Activated CD8-positive, alpha-beta T cell treated with anti-CD3 and anti-CD28 coated beads for 36 hours (primary cell): Measurements from ENCODE around the gene CRMP1. TPM values are rescaled to one million over a fixed set of nuclear protein-coding genes. Genes with fewer than 3 reads are reported as not detected.

ENCODE experiments used
- ATAC-seq: fragments of 200-7000 bp; cut with Tn5 transposase; one replicate; pipeline ENCODE4 v1.10.0; 2021; ENCODE audit warnings: mild to moderate bottlenecking, moderate library complexity
- CTCF ChIA-PET: fragments of 350-600 bp; sonication (Branson Sonifier 250); formaldehyde crosslinking; loops from one replicate; lab custom pipeline; 2021; ENCODE audit warnings: antibody characterized with exemption; lab: Charles Lee
- POLR2A ChIA-PET: fragments of 350-600 bp; sonication (Branson Sonifier 250); formaldehyde crosslinking; loops from one replicate; lab custom pipeline; 2021; ENCODE audit warnings: antibody characterized with exemption; lab: Charles Lee
- DNase-seq: peaks from one replicate; pipeline ENCODE4 v3.0.0-alpha.2; 2020
- H3K27ac Mint-ChIP-seq: one replicate; pipeline ENCODE4 v1.8.0; 2021; ENCODE audit warnings: mild to moderate bottlenecking, mixed read lengths
- H3K27me3 Mint-ChIP-seq: one replicate; pipeline ENCODE4 v1.8.0; 2021; ENCODE audit warnings: mixed read lengths
- H3K36me3 Mint-ChIP-seq: one replicate; pipeline ENCODE4 v1.8.0; 2021; ENCODE audit warnings: low read depth, mixed read lengths
- H3K4me1 Mint-ChIP-seq: one replicate; pipeline ENCODE4 v1.8.0; 2021; ENCODE audit warnings: low read depth, mixed read lengths
- H3K4me3 Mint-ChIP-seq: one replicate; pipeline ENCODE4 v1.8.0; 2021; ENCODE audit warnings: mild to moderate bottlenecking, moderate library complexity, mixed read lengths
- H3K9me3 Mint-ChIP-seq: one replicate; pipeline ENCODE4 v1.8.0; 2021; ENCODE audit warnings: mixed read lengths
- intact Hi-C: fragments of 100-400 bp; cut with micrococcal nuclease; formaldehyde crosslinking; loops from one replicate; pipeline ENCODE4 v1.10.0; 2022
- total RNA-seq, 2 experiments: library from RNA; stranded (reverse); gene quantifications; one replicate each; pipeline ENCODE4 v1.2.3, GENCODE V29; 2021
- TF ChIP-seq, protein P1 (sequence below): fragments of 200-600 bp; IDR thresholded peaks from one replicate; pipeline ENCODE4 v1.8.0; 2022; ENCODE audit warnings: antibody characterized with exemption, mild to moderate bottlenecking

CRMP1 gene
- not detected for total RNA-seq

DNA sequence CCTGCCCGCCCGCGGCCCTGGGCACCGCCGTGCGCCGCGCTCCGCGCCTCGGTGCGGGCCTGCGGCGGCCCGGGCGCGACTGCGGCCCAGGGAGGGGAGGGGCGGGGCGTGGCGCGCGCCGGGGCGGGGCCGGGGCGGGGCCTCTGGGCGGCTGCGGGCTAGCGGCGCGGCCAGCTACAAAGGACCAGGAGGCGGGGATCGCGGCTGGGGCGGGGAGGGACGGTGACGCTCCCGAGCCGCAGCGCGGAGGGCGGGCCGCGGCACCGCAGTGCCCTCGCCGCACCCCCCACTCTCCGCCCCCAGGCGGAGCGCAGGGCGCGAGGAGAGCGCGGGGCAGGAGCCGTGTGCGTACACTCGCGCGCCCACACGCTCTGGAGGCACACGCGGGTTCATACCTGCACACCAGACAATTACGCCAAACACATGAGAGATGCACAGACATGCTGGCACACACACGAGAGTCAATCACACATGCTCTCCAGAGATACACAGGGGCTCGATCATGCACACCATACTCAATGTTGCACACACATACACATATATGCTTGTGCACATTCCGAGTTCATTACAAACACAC lies at the start of gene CRMP1:
Gene CRMP1, minus strand, starts transcription at position 83 of the 577 bp plus-strand sequence. CDS start 117 bp downstream, outside the sequence.
- Mint-ChIP-seq H3K9me3 (peaks cover 3% of the 10 kb centered on the region), H3K27me3 (peaks cover 46% of the 10 kb centered on the region), H3K4me3 (no peak within 1 kb of the TSS), H3K4me1 (peaks cover 6% of the 10 kb centered on the region), H3K27ac (no peak within 1 kb of the TSS), H3K36me3 (peaks cover 2% of the 10 kb centered on the region)
- ChIA-PET POLR2A (no interaction called here), CTCF (no interaction called here)
- DNase-seq (no peak), ATAC-seq (no peak)
- TF ChIP-seq, protein P1, sequence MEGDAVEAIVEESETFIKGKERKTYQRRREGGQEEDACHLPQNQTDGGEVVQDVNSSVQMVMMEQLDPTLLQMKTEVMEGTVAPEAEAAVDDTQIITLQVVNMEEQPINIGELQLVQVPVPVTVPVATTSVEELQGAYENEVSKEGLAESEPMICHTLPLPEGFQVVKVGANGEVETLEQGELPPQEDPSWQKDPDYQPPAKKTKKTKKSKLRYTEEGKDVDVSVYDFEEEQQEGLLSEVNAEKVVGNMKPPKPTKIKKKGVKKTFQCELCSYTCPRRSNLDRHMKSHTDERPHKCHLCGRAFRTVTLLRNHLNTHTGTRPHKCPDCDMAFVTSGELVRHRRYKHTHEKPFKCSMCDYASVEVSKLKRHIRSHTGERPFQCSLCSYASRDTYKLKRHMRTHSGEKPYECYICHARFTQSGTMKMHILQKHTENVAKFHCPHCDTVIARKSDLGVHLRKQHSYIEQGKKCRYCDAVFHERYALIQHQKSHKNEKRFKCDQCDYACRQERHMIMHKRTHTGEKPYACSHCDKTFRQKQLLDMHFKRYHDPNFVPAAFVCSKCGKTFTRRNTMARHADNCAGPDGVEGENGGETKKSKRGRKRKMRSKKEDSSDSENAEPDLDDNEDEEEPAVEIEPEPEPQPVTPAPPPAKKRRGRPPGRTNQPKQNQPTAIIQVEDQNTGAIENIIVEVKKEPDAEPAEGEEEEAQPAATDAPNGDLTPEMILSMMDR: no peak
- intact Hi-C loops: no loop called here

DNA sequence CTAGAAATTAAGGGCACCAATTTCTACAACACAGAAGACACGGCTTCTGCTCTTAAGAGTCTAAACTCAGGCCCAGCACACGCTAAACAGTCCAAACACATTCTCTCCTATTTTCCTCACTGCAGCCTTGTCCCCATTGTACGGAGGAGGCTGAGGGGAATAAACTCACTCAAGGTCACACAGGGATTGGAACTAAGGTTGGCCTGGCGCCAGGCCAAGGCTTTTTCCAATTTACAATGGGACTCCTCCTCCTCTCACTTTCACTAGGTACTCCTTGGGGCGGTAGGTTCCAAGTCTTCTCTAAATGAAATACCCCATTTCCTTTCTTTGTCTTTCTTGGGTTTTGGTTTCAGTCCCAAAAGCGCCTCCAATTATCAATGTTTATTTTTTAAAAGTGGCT lies 48.7 kb upstream of the CRMP1 start:
- peaks cover 2% of the 10 kb centered on the region for H3K9me3 Mint-ChIP-seq
- H3K4me3 Mint-ChIP-seq: no peak overlapping the region
- ATAC-seq: no peak
- H3K27me3 Mint-ChIP-seq: peaks cover 2% of the 10 kb centered on the region
- intact Hi-C loops: no loop called here
- DNase-seq: no peak
- H3K27ac Mint-ChIP-seq: no peak overlapping the region
- H3K36me3 Mint-ChIP-seq: no peaks in the 10 kb centered on the region
- TF ChIP-seq, protein P1: no peak
- ChIA-PET CTCF (no interaction called here), POLR2A (no interaction called here)
- H3K4me1 Mint-ChIP-seq: no peaks in the 10 kb centered on the region

DNA sequence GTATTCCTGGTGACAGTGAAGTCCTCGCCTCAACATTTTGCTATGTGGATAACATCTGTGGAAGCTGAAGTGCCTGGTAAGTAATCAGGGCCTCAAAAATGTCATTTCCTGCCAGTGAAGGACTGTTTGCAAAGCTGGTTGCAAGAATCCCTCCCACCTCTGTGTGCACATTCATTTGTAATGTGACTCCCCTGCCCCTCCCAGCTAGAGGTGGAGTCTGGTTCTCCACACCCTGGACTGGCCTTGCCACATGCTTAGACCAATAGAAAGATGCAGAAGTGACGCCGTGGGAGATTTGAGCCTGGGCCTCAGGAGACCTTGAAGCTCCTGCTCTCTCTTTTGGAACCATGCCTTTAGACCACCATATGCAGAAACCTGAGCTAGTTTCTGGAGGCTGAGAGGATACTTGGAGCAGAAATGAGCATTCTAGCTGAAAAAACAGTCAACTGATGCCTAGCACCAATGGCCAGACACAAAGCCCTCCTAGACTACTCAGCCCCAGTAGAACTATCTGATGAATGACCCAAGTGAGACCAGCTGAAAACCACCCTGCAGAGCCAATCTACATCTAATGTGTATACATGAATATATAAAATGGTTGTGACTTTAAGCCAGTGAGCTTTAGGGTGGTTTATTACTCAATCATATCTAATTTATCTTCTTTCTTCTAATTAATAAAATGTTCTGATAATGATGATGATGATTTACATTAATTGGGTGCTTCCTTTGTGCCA lies 47.8 kb upstream of the CRMP1 start:
- TF ChIP-seq, protein P1: no peak
- intact Hi-C loops: no loop called here
- DNase-seq (no peak), ATAC-seq (no peak)
- Mint-ChIP-seq H3K4me1 (no peaks in the 10 kb centered on the region), H3K36me3 (no peaks in the 10 kb centered on the region), H3K9me3 (no peaks in the 10 kb centered on the region), H3K27ac (no peak overlapping the region), H3K27me3 (no peaks in the 10 kb centered on the region), H3K4me3 (no peak overlapping the region)
- ChIA-PET CTCF (no interaction called here), POLR2A (no interaction called here)

DNA sequence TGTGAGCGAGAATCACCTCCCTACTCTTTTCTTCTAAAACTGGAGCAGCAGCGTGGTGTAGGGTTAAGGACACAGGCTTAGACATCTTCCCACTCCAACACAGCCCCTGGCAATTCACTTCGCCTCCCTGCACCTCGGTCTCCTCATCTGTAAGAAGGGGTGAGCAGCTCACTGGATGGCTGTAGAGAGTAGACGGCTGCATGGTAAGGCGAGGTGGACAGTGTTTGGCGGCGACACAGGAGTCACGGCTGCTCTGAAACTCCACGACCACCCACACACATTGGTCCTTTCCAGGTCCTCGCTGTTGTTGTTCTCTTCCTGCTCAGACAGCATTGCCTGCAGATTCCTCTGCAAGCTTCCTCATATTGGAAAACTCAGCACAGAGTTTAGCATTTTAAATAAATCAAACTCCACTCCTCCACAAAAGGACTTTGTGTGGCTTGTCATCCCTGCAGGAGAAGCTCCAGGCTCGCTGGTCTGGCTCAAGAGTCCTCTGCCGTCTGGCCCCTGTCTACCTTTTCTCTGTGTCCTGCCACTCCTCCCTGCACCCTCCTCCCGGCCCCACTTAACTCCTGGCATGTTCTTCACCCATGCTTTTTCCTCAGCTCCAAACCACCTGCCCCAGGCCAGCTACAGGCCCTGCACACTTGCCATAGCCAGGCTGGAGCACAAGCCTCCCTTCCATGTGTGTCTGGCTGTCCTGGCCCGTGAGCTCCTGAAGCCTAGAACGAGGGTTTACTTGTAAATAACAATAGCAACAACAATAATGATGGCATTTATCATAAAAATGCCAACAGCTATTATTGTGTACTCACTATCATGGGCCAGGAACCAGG lies 41.3 kb upstream of the CRMP1 start:
- H3K4me3 Mint-ChIP-seq: no peak overlapping the region
- no peaks in the 10 kb centered on the region for H3K4me1 Mint-ChIP-seq
- no peaks in the 10 kb centered on the region for H3K9me3 Mint-ChIP-seq
- CTCF ChIA-PET: no interaction called here
- POLR2A ChIA-PET: no interaction called here
- ATAC-seq (no peak), DNase-seq (no peak)
- H3K27ac Mint-ChIP-seq: no peak overlapping the region
- peaks cover 2% of the 10 kb centered on the region for H3K27me3 Mint-ChIP-seq
- TF ChIP-seq, protein P1: no peak
- H3K36me3 Mint-ChIP-seq: no peaks in the 10 kb centered on the region
- intact Hi-C loops: no loop called here

DNA sequence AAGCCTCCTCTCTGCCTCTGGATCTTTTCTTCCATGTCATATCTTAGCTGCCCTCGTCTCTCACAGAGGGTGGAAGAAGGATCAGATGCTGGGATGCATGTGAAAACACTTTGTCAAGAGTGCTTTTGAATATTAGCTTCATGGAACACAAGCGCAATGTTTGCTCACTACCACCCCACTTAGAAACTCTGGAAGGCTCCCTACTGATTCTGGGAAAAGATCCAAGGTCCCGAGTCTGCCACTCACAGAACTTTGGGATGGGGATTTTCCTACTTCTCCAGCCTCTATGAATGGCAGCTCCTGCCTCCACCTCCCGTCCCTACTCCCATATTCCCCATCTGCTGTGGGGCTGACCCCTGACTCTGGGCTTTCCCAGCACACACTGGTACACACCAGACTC lies 40.2 kb upstream of the CRMP1 start:
- H3K4me3 Mint-ChIP-seq: no peak overlapping the region
- ChIA-PET CTCF (no interaction called here), POLR2A (no interaction called here)
- no peak for ATAC-seq
- no peak overlapping the region for H3K27ac Mint-ChIP-seq
- peaks cover 2% of the 10 kb centered on the region for H3K27me3 Mint-ChIP-seq
- H3K36me3 Mint-ChIP-seq: no peaks in the 10 kb centered on the region
- DNase-seq: no peak
- H3K9me3 Mint-ChIP-seq: no peaks in the 10 kb centered on the region
- TF ChIP-seq, protein P1: no peak
- intact Hi-C loops: no loop called here
- no peaks in the 10 kb centered on the region for H3K4me1 Mint-ChIP-seq
